BE2C (cell line): Measurements from ENCODE around the gene CAPN11.

ENCODE experiments used
- DNase-seq: peaks from one replicate; pipeline ENCODE4 v3.0.0-alpha.2; 2020
- H3K27me3 ChIP-seq: fragments of 250-450 bp; sonication (Bioruptor Pico); 2 replicates; pipeline ENCODE4 v1.5.1; 2020; ENCODE audit warnings: mild to moderate bottlenecking
- H3K36me3 ChIP-seq: fragments of 250-450 bp; sonication (Bioruptor Pico); 2 replicates; pipeline ENCODE4 v1.5.1; 2020; ENCODE audit warnings: mild to moderate bottlenecking
- H3K4me1 ChIP-seq: fragments of 250-450 bp; sonication (Bioruptor Pico); 2 replicates; pipeline ENCODE4 v1.5.1; 2020
- H3K4me3 ChIP-seq: 2 replicates; pipeline ENCODE4 v1.5.1; 2011; ENCODE audit warnings: low read depth, low read length
- H3K9me3 ChIP-seq: fragments of 250-450 bp; sonication (Bioruptor Pico); 2 replicates; pipeline ENCODE4 v1.5.1; 2020
- CTCF ChIP-seq: IDR thresholded peaks from 2 replicates; pipeline ENCODE4 v1.5.1; 2012; ENCODE audit warnings: mild to moderate bottlenecking, low read depth, low read length

Gene CAPN11

GRCh38 chr6:44232676-44233566 lies 74.3 kb downstream of the CAPN11 start:
- TF ChIP-seq CTCF = no peak
- Histone ChIP-seq H3K27me3 (no peaks in the 10 kb centered on the region), H3K4me1 (peaks cover 35% of the 10 kb centered on the region), H3K36me3 (peaks cover 67% of the 10 kb centered on the region), H3K4me3 (no peak overlapping the region), H3K9me3 (no peaks in the 10 kb centered on the region)
- DNase-seq = no peak

DNA sequence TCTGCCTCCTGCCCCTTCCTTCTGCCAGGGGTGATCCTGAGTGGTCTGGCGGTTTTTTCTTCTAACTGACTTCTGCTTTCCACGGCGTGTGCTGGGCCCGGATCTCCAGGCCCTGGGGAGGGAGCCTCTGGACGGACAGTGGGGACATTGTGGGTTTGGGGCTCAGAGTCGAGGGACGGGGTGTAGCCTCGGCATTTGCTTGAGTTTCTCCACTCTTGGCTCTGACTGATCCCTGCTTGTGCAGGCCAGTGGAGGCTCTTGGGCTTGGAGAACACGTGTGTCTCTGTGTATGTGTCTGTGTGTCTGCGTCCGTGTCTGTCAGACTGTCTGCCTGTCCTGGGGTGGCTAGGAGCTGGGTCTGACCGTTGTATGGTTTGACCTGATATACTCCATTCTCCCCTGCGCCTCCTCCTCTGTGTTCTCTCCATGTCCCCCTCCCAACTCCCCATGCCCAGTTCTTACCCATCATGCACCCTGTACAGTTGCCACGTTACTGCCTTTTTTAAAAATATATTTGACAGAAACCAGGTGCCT lies 75.0 kb downstream of the CAPN11 start:
- Histone ChIP-seq H3K27me3 (no peaks in the 10 kb centered on the region), H3K4me3 (no peak overlapping the region), H3K36me3 (peaks cover 63% of the 10 kb centered on the region), H3K9me3 (no peaks in the 10 kb centered on the region), H3K4me1 (peaks cover 34% of the 10 kb centered on the region)
- TF ChIP-seq CTCF = no peak
- DNase-seq = no peak
